Measurements from ENCODE around the gene STAC.

DNA sequence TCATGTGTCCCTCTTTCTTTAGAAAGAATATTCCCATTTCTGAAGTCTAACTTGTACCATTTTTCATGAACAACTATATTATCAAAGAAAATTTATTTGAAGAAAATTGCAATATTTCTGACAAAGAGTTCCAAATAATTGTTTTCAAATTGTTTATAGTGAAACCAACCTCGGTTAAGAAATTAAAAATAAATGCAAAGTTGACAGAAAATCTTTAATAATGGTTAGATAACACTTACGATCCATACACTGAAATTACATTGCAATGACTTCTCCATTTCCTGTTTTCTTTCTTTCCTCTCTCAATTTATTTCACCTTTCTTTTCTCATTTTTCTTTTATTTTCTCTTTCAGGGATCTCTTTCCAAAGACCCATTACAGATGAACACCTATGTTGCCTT is 125.1 kb downstream of the STAC start:
- TF ChIP-seq SRF (IDR thresholded peaks at IDR 0.05; ENCODE audit: low read depth in 2 of 2, low read length in 2 of 2) = no peak
- TF ChIP-seq CTCF (IDR thresholded peaks at IDR 0.05 in 2 of 3, conservative IDR thresholded peaks at IDR 0.05 in 1 of 3; ENCODE audit: control insufficient read depth in 2 of 3, extremely low read depth in 1 of 3, insufficient read depth in 1 of 3, low read depth in 3 of 3, low read length in 3 of 3) = no peak
- no peak for TF ChIP-seq NFYB (IDR thresholded peaks at IDR 0.05; ENCODE audit: insufficient read depth, low read depth, low read length)
- no peak for TF ChIP-seq RAD21 (IDR thresholded peaks at IDR 0.05; ENCODE audit: insufficient read depth, low read depth, low read length)
